ENCODE measurements around the gene WNT16. TPM values are rescaled to one million over a fixed set of nuclear protein-coding genes. Genes with fewer than 3 reads are reported as not detected.

The WNT16 gene
- total and polyA plus RNA-seq, 2 of the 8 experiments (the other 6 are each of a cell fraction or from before 2014, with no cell fraction given): 0.11 to 0.52 TPM

- TF ChIP-seq CHD7 (IDR thresholded peaks at IDR 0.05; ENCODE audit: insufficient replicate concordance, low read length) (no peak), JUND (IDR thresholded peaks at IDR 0.05; ENCODE audit: low read length) (no peak), MAX (IDR thresholded peaks at IDR 0.05) (no peak), NRF1 (IDR thresholded peaks at IDR 0.05; ENCODE audit: low read depth, low read length) (no peak), FOSL1 (IDR thresholded peaks at IDR 0.05; ENCODE audit: insufficient read depth, low read depth, low read length) (no peak), RFX5 (IDR thresholded peaks at IDR 0.05; ENCODE audit: borderline replicate concordance, low read depth, low read length) (no peak), JUN (IDR thresholded peaks at IDR 0.05; ENCODE audit: low read depth, low read length) (no peak), E2F6 (IDR thresholded peaks at IDR 0.05) (no peak), RAD21 (IDR thresholded peaks at IDR 0.05 in 1 of 2, conservative IDR thresholded peaks at IDR 0.05 in 1 of 2; ENCODE audit: low read depth in 2 of 2, low read length in 2 of 2) (no peak), EP300 (IDR thresholded peaks at IDR 0.05; ENCODE audit: borderline replicate concordance in 1 of 2, low read depth in 2 of 2, low read length in 2 of 2) (no peak)
Measured at GRCh38 chr7:121279822-121280221, 49.0 kb upstream of the WNT16 start (continued).

All from H1 (cell line).